Testis (tissue), 3 donors: Measurements from ENCODE around the gene PAX1. TPM values are rescaled to one million over a fixed set of nuclear protein-coding genes. Genes with fewer than 3 reads are reported as not detected.

ENCODE experiments used
- DNase-seq: peaks from one replicate; pipeline ENCODE4 v3.0.0-alpha.2; 2019
- H3K27ac ChIP-seq, 2 donors: fragments of 200-600 bp; sonication (generic); one replicate each; pipeline ENCODE4 v1.5.1; 2019
- H3K27me3 ChIP-seq: fragments of 200-600 bp; sonication (generic); one replicate; pipeline ENCODE4 v1.5.1; 2019
- H3K36me3 ChIP-seq: fragments of 200-600 bp; sonication (generic); one replicate; pipeline ENCODE4 v1.5.1; 2017; ENCODE audit warnings: low read depth; ENCODE audit errors: missing control alignments
- H3K4me1 ChIP-seq: fragments of 200-600 bp; sonication (generic); one replicate; pipeline ENCODE4 v1.5.1; 2019
- H3K4me3 ChIP-seq, 2 donors: fragments of 200-600 bp; sonication (generic); one replicate each; pipeline ENCODE4 v1.5.1; 2017 to 2019
- H3K9me3 ChIP-seq: fragments of 200-600 bp; sonication (generic); one replicate; pipeline ENCODE4 v1.5.1; 2017
- CTCF ChIP-seq, 3 experiments: fragments of 450-650 bp in 2 of 3; fragments of 200-600 bp in 1 of 3; sonication (generic) in 1 of 3; IDR thresholded peaks; one replicate each; pipeline ENCODE4 v1.5.1; 2016 to 2019; ENCODE audit warnings: antibody characterized with exemption in 3 of 3, mild to moderate bottlenecking in 2 of 3, moderate library complexity in 1 of 3
- POLR2A ChIP-seq: fragments of 450-650 bp; IDR thresholded peaks from one replicate; pipeline ENCODE4 v1.6.1; 2017; ENCODE audit warnings: antibody characterized with exemption, mild to moderate bottlenecking, moderate library complexity
- WGBS, 2 donors: methylation state at CpG; one replicate each; pipeline ENCODE4 v1.1.5; 2018; 5-methylcytosine and 5-hydroxymethylcytosine counted together
- intact Hi-C: fragments of 100-400 bp; cut with DNase I; formaldehyde crosslinking; loops from one replicate; pipeline ENCODE4 v1.15.1; 2023; ENCODE audit warnings: low total_unique reads
- polyA plus RNA-seq: library from polyadenylated mRNA; stranded (reverse); fragments of 350-450 nt; fragmentation: Illumina TruSeq; extraction: RNeasy Lipid Tissue Mini Kit (QIAGEN cat#74804); gene quantifications from one replicate; pipeline ENCODE4 v1.2.3, GENCODE V29; 2014; ENCODE audit warnings: low read depth, low replicate concordance; ENCODE audit not compliant: insufficient read depth
- total RNA-seq, 2 donors: library from RNA; depleted of rRNA; stranded (reverse); fragments of >200 nt; gene quantifications; one replicate each; pipeline ENCODE4 v1.2.3, GENCODE V29; 2016

The PAX1 gene
- total and polyA plus RNA-seq, 3 donors from 2014 or later = 0.07 TPM; not detected in 2

DNA sequence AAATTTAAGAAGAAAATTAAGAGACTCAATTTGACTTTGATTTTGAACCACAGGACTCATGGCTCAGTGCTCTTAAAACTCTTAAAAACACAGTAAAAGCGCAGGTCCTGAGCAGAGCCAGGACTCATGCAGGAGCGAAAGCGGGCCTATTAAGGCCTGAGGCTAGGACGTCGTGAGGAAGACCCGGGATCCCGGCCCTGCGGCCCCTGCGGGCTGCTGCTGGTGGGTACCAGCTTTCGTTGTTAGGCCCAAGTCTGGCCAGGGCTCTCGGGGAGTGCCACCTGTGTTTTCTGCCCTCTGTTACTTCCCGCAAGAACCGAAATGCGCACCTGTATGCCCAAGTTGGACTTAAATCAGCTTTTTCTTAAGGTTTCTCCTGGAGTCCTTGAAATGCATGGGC is 3.4 kb upstream of the PAX1 start:
- H3K27me3 ChIP-seq = no peaks in the 10 kb centered on the region
- no peaks in the 10 kb centered on the region for H3K9me3 ChIP-seq
- WGBS, 2 donors = 8 to 10% methylated on average over 14 of the region's 14 CpGs
- no peak overlapping the region for H3K27ac ChIP-seq
- no peak for DNase-seq
- intact Hi-C loops = no loop called here
- no peak for TF ChIP-seq POLR2A
- no peak for TF ChIP-seq CTCF (IDR thresholded peaks at IDR 0.05)
- peaks cover 6% of the 10 kb centered on the region for H3K4me1 ChIP-seq
- no peak overlapping the region for H3K4me3 ChIP-seq
- H3K36me3 ChIP-seq = no peaks in the 10 kb centered on the region

GRCh38 chr20:21702553-21703470 is 2.7 kb upstream of the PAX1 start:
- TF ChIP-seq POLR2A = no peak
- peak in 1 of 3 experiments; percentile 34 for TF ChIP-seq CTCF (IDR thresholded peaks at IDR 0.05)
- H3K27me3 ChIP-seq = no peaks in the 10 kb centered on the region
- peak; percentile 76 for DNase-seq
- no peaks in the 10 kb centered on the region for H3K36me3 ChIP-seq
- H3K27ac ChIP-seq = no peak overlapping the region
- intact Hi-C loops = no loop called here
- no peaks in the 10 kb centered on the region for H3K9me3 ChIP-seq
- peaks cover 6% of the 10 kb centered on the region for H3K4me1 ChIP-seq
- 2 to 5% methylated on average over 25 to 53 of the region's 54 CpGs for WGBS, 2 donors
- H3K4me3 ChIP-seq = no peak overlapping the region

DNA sequence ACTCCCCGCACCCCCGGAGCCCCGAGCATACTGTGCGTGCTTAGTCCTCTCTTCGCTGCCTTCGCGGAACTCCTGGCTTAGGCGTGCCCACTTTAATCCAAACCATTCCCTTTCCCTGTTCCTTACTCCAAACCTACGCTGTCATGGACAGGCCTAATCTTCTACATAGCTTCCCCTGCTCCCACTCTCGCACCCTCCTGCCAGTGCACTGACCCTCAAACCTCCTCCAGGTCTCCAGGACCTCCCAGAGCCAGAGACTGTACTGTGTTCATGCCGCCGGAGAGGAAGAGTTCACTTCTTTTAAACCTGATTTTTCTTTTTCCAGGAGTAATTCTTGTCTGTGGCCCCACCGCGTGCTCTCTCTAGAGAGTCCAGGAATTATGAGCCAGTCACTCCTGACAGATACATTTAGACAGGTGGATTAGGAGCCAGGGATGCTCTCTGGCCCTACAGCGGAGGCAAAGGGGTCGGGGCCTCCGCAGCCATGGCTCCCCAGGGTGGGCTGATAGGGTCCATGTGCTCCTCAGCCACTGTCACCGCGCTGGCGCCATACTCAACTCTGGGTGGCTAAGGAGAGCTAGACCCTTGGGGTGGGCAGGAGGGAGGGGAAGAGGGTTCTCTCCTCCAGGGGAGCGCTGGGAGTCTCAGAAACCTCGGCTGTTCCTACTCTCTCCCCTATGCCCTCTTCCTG is 1.6 kb upstream of the PAX1 start:
- intact Hi-C loops = no loop called here
- no peaks in the 10 kb centered on the region for H3K27me3 ChIP-seq
- 2 to 4% methylated on average over 20 to 22 of the region's 22 CpGs for WGBS, 2 donors
- no peaks in the 10 kb centered on the region for H3K36me3 ChIP-seq
- no peak for DNase-seq
- no peak overlapping the region for H3K27ac ChIP-seq
- H3K9me3 ChIP-seq = no peaks in the 10 kb centered on the region
- TF ChIP-seq CTCF (IDR thresholded peaks at IDR 0.05) (no peak), POLR2A (no peak)
- no peak overlapping the region for H3K4me3 ChIP-seq
- H3K4me1 ChIP-seq = peaks cover 6% of the 10 kb centered on the region

GRCh38 chr20:21704408-21705385 is 767 bp upstream of the PAX1 start:
- peaks cover 6% of the 10 kb centered on the region for H3K4me1 ChIP-seq
- no peak overlapping the region for H3K4me3 ChIP-seq
- H3K27ac ChIP-seq = no peak overlapping the region
- no peaks in the 10 kb centered on the region for H3K9me3 ChIP-seq
- H3K36me3 ChIP-seq = no peaks in the 10 kb centered on the region
- intact Hi-C loops = no loop called here
- no peaks in the 10 kb centered on the region for H3K27me3 ChIP-seq
- DNase-seq = no peak
- no peak for TF ChIP-seq CTCF (IDR thresholded peaks at IDR 0.05)
- 4% methylated on average over 23 to 31 of the region's 31 CpGs for WGBS, 2 donors
